Hepatocyte (in vitro differentiated cells): Measurements from ENCODE around the gene GPM6B.

Experiments used
- CTCF ChIP-seq: fragments of 200-600 bp; sonication (generic); IDR thresholded peaks from 2 replicates; pipeline ENCODE4 v1.5.1; 2016; ENCODE audit warnings: antibody characterized with exemption, mild to moderate bottlenecking; ENCODE audit not compliant: poor library complexity
- EZH2 ChIP-seq: fragments of 200-600 bp; sonication (generic); IDR thresholded peaks from 2 replicates; pipeline ENCODE4 v1.6.1; 2016; ENCODE audit warnings: antibody characterized with exemption, mild to moderate bottlenecking, borderline replicate concordance
- EZH2phosphoT487 ChIP-seq: fragments of 200-600 bp; sonication (generic); IDR thresholded peaks from one replicate; pipeline ENCODE4 v1.6.1; 2018; ENCODE audit warnings: antibody characterized with exemption, mild to moderate bottlenecking, low read depth, moderate library complexity; ENCODE audit not compliant: unreplicated experiment, severe bottlenecking

GRCh38 chrX:13854003-13854402 is 37.1 kb upstream of the GPM6B start:
- TF ChIP-seq CTCF, result no peak
- no peak for TF ChIP-seq EZH2
- TF ChIP-seq EZH2phosphoT487, result no peak
